HCT116 (cell line): Measurements from ENCODE around the gene FHL5. TPM values are rescaled to one million over a fixed set of nuclear protein-coding genes. Genes with fewer than 3 reads are reported as not detected.

Source experiments
- ATAC-seq: fragments of 200-7000 bp; cut with Tn5 transposase; 2 replicates; pipeline ENCODE4 v1.9.1; 2020; ENCODE audit warnings: mild to moderate bottlenecking, moderate library complexity
- BruUV-seq: library from RNA; stranded (reverse); fragments of 400-500 nt; replicated peaks from 2 replicates; lab custom pipeline; 2021; lab: Mats Ljungman, UMichigan
- CTCF ChIA-PET: fragments of 300-600 bp; sonication (Branson Sonifier 250); formaldehyde crosslinking; loops from one replicate; lab custom pipeline; 2021; ENCODE audit warnings: antibody characterized with exemption; lab: Charles Lee
- POLR2A ChIA-PET: fragments of 300-600, 350-600 bp; sonication (Branson Sonifier 250); formaldehyde crosslinking; loops from one replicate; lab custom pipeline; 2021; ENCODE audit warnings: antibody characterized with exemption; lab: Charles Lee
- RAD21 ChIA-PET, 2 experiments: fragments of 300-600 bp; sonication (Branson Sonifier 250); formaldehyde crosslinking; loops; one replicate each; lab custom pipeline; 2023; ENCODE audit warnings: low total read pairs in 2 of 2; ENCODE audit not compliant: uncharacterized antibody in 2 of 2, unreplicated experiment in 2 of 2, low non-redundant PET in 1 of 2; lab: Charles Lee
- DNase-seq: peaks from one replicate; pipeline ENCODE4 v3.0.0-alpha.2; 2010; ENCODE audit warnings: low read depth, low spot score
- H2AFZ ChIP-seq: fragments of 200-600 bp; shearing (Covaris generic), sonication (generic); 2 replicates; pipeline ENCODE4 v1.6.1; 2017; ENCODE audit warnings: low read depth, mixed run types, mixed read lengths, antibody characterized with exemption, low read length; ENCODE audit not compliant: poor library complexity, severe bottlenecking
- H3K27ac ChIP-seq: 2 replicates; pipeline ENCODE4 v1.5.1; 2012; ENCODE audit warnings: low read depth, low read length
- H3K27me3 ChIP-seq: fragments of 200-600 bp; sonication (generic); 2 replicates; pipeline ENCODE4 v1.6.1; 2016; ENCODE audit warnings: mixed run types, low read length, mixed read lengths; ENCODE audit not compliant: insufficient read depth
- H3K36me3 ChIP-seq, 2 experiments: fragments of 200-500 bp in 1 of 2; fragments of 200-600 bp in 1 of 2; sonication (Bioruptor generic) in 1 of 2; sonication (generic) in 1 of 2; 2 replicates each; pipeline versions ENCODE4 v1.5.1 to v1.6.1; 2014 to 2016; ENCODE audit warnings: low read length in 2 of 2, inconsistent platforms in 1 of 2, mixed read lengths in 1 of 2, mixed run types in 1 of 2; ENCODE audit not compliant: insufficient read depth in 2 of 2, control insufficient read depth in 1 of 2
- H3K4me1 ChIP-seq, 2 experiments: fragments of 200-600 bp in 1 of 2; sonication (generic) in 1 of 2; 2 replicates each; pipeline versions ENCODE4 v1.5.1 to v1.6.1; 2012 to 2017; ENCODE audit warnings: low read length in 2 of 2, inconsistent platforms in 1 of 2, mild to moderate bottlenecking in 1 of 2, mixed read lengths in 1 of 2, mixed run types in 1 of 2, moderate library complexity in 1 of 2; ENCODE audit not compliant: insufficient read depth in 2 of 2, control insufficient read depth in 1 of 2
- H3K4me2 ChIP-seq: fragments of 200-600 bp; sonication (generic); 2 replicates; pipeline ENCODE4 v1.6.1; 2017; ENCODE audit warnings: mixed run types, low read length, mixed read lengths
- H3K4me3 ChIP-seq, 2 experiments: fragments of 200-600 bp in 1 of 2; sonication (generic) in 1 of 2; replicated peaks in 1 of 2; 2 replicates each; pipeline ENCODE4 v1.5.1; 2011 to 2016; ENCODE audit warnings: low read length in 2 of 2, control low read depth in 1 of 2, low read depth in 1 of 2, mild to moderate bottlenecking in 1 of 2, mixed read lengths in 1 of 2, mixed run types in 1 of 2
- H3K79me2 ChIP-seq: fragments of 200-600 bp; sonication (generic); 2 replicates; pipeline ENCODE4 v1.6.1; 2017; ENCODE audit warnings: mild to moderate bottlenecking, mixed run types, low read length, moderate library complexity, mixed read lengths; ENCODE audit not compliant: insufficient read depth
- H3K9ac ChIP-seq: fragments of 200-600 bp; sonication (generic); 2 replicates; pipeline ENCODE4 v1.6.1; 2016; ENCODE audit warnings: low read length, mixed read lengths
- H3K9me2 ChIP-seq: fragments of 200-600 bp; sonication (generic), shearing (Covaris generic); 2 replicates; pipeline ENCODE4 v1.6.1; 2017; ENCODE audit warnings: mixed run types, mild to moderate bottlenecking, moderate library complexity; ENCODE audit not compliant: insufficient read depth
- H3K9me3 ChIP-seq, 2 experiments: fragments of 200-500 bp in 1 of 2; fragments of 200-600 bp in 1 of 2; sonication (Bioruptor generic) in 1 of 2; sonication (generic) in 1 of 2; 2 replicates each; pipeline ENCODE4 v1.6.1; 2014 to 2017; ENCODE audit warnings: low read length in 2 of 2, mixed read lengths in 2 of 2, inconsistent platforms in 1 of 2, low read depth in 1 of 2, mild to moderate bottlenecking in 1 of 2, mixed run types in 1 of 2, moderate library complexity in 1 of 2; ENCODE audit not compliant: control insufficient read depth in 1 of 2, insufficient read depth in 1 of 2
- H4K20me1 ChIP-seq: fragments of 200-600 bp; sonication (generic), shearing (Covaris generic); 2 replicates; pipeline ENCODE4 v1.6.1; 2017; ENCODE audit warnings: mixed run types, mild to moderate bottlenecking, moderate library complexity; ENCODE audit not compliant: insufficient read depth
- ELF1 ChIP-seq: IDR thresholded peaks from 2 replicates; pipeline ENCODE4 v1.6.1; 2012; ENCODE audit warnings: low read depth, borderline replicate concordance
- EZH2phosphoT487 ChIP-seq: fragments of 200-600 bp; IDR thresholded peaks from 2 replicates; pipeline ENCODE4 v1.6.1; 2018; ENCODE audit warnings: antibody characterized with exemption, borderline replicate concordance
- POLR2A ChIP-seq: IDR thresholded peaks from 2 replicates; pipeline ENCODE4 v1.7.0; 2011; ENCODE audit warnings: borderline replicate concordance; ENCODE audit not compliant: insufficient read depth, insufficient read length; ENCODE audit errors: extremely low read depth
- POLR2AphosphoS5 ChIP-seq: IDR thresholded peaks from 2 replicates; pipeline ENCODE4 v1.6.1; 2011; ENCODE audit warnings: mild to moderate bottlenecking, low read depth, low read length, moderate library complexity
- SRF ChIP-seq: IDR thresholded peaks from 2 replicates; pipeline ENCODE4 v1.6.1; 2012; ENCODE audit warnings: low read depth
- TCF7L2 ChIP-seq: IDR thresholded peaks from 2 replicates; pipeline ENCODE4 v1.7.0; 2011; ENCODE audit warnings: borderline replicate concordance, inconsistent platforms; ENCODE audit not compliant: insufficient read depth, insufficient read length; ENCODE audit errors: extremely low read depth
- YY1 ChIP-seq: IDR thresholded peaks from 2 replicates; pipeline ENCODE4 v1.6.1; 2011; ENCODE audit warnings: low read length, low read depth, moderate library complexity, mild to moderate bottlenecking; ENCODE audit not compliant: insufficient replicate concordance; ENCODE audit errors: extremely low read depth
- intact Hi-C: fragments of 100-400 bp; cut with micrococcal nuclease; formaldehyde crosslinking; loops from 2 replicates; pipeline ENCODE4 v1.10.0; 2022
- total RNA-seq: library from RNA; stranded (reverse); gene quantifications from one replicate; pipeline ENCODE4 v1.2.1, GENCODE V29; 2021; ENCODE audit not compliant: unreplicated experiment

The FHL5 gene
- total RNA-seq, 1 experiment from 2014 or later, result not detected

GRCh38 chr6:96611342-96611991 lies 48.5 kb downstream of the FHL5 start:
- Histone ChIP-seq H4K20me1 (no peaks in the 10 kb centered on the region), H2AFZ (no peak overlapping the region), H3K9me3 (no peaks in the 10 kb centered on the region), H3K4me2 (no peak overlapping the region), H3K9ac (no peak overlapping the region), H3K79me2 (no peaks in the 10 kb centered on the region), H3K4me3 (no peak overlapping the region), H3K27me3 (no peaks in the 10 kb centered on the region), H3K9me2 (no peaks in the 10 kb centered on the region), H3K4me1 (no peaks in the 10 kb centered on the region), H3K36me3 (no peaks in the 10 kb centered on the region), H3K27ac (no peak overlapping the region)
- ChIA-PET POLR2A (no interaction called here), RAD21 (no interaction called here), CTCF (no interaction called here)
- ATAC-seq (no peak), DNase-seq (no peak)
- intact Hi-C loops, result no loop called here
- TF ChIP-seq YY1 (no peak), TCF7L2 (no peak), POLR2A (no peak), EZH2phosphoT487 (no peak), POLR2AphosphoS5 (no peak)
- BruUV-seq, result no TSS peak

GRCh38 chr6:96613291-96613999 lies 50.5 kb downstream of the FHL5 start:
- no peak for ATAC-seq
- TF ChIP-seq ELF1, result no peak
- no peak for TF ChIP-seq POLR2A
- TF ChIP-seq EZH2phosphoT487, result no peak
- TF ChIP-seq SRF, result no peak
- no peak overlapping the region for H2AFZ ChIP-seq
- no peaks in the 10 kb centered on the region for H3K9me3 ChIP-seq
- no peaks in the 10 kb centered on the region for H3K4me1 ChIP-seq
- no peaks in the 10 kb centered on the region for H3K9me2 ChIP-seq
- no peak for DNase-seq
- no peaks in the 10 kb centered on the region for H3K36me3 ChIP-seq
- no peak overlapping the region for H3K9ac ChIP-seq
- RAD21 ChIA-PET, result no interaction called here
- H3K79me2 ChIP-seq, result no peaks in the 10 kb centered on the region
- POLR2A ChIA-PET, result no interaction called here
- no peak overlapping the region for H3K27ac ChIP-seq
- no TSS peak for BruUV-seq
- H4K20me1 ChIP-seq, result no peaks in the 10 kb centered on the region
- no peak overlapping the region for H3K4me3 ChIP-seq
- intact Hi-C loops, result no loop called here
- CTCF ChIA-PET, result no interaction called here
- no peak overlapping the region for H3K4me2 ChIP-seq
- no peaks in the 10 kb centered on the region for H3K27me3 ChIP-seq
